Measurements from ENCODE around the gene FRMD4A. TPM values are rescaled to one million over a fixed set of nuclear protein-coding genes. Genes with fewer than 3 reads are reported as not detected.

Gene FRMD4A
- total and polyA plus RNA-seq, 10 of the 15 experiments (the other 5 are each of a cell fraction or from before 2014, with no cell fraction given): 17.8 to 75.2 (median 39.1) TPM

DNA sequence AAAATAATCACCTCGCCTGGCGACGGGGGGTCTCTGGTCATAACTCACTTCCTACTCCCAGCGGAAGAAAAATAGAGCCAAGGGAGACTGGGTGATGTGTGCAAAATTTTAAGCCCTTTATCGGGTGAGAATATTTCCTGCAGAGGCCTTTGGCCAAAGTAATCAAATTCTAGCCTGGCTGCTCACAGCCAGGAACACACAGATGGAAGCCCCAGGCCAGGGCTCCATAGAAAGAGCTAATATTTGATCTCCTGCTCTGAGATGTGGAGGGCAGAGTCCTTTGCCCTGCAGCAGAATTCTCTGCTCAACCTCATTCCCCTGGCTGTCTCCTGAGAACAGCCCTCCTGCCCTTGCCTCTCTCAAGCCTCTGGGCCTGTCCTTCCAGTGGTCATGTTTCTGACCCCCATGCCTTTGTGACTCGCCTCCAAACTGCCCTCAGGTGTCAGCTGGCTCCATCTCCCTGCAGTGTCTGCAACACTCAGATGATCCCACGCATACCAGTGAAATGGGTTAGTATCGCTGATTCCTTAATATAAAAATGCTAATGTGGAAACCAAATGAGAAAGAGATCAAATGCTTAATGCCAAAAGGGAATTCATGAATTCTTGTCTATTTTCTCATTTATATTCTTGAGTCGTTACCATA lies 34.5 kb downstream of the FRMD4A start:
- no peaks in the 10 kb centered on the region; the same call in 2 of the 3 replicates for H3K9me3 ChIP-seq (replicated peaks; ENCODE audit: control insufficient read depth, insufficient read depth, low read length)
- RAD21 ChIA-PET (ENCODE audit: unreplicated experiment): no interaction called here
- no peak overlapping the region for H3K4me3 ChIP-seq
- POLR2A ChIA-PET: no interaction called here
- H3K36me3 ChIP-seq (ENCODE audit: control insufficient read depth in 2 of 2, insufficient read depth in 2 of 2, low read length in 1 of 2): no peaks in the 10 kb centered on the region
- ATAC-seq (no peak), DNase-seq (ENCODE audit: low read depth, low spot score) (no peak), FAIRE-seq (no peak)
- SMC1A ChIA-PET (ENCODE audit: uncharacterized antibody, unreplicated experiment): no interaction called here
- TF ChIP-seq SREBF2 (IDR thresholded peaks at IDR 0.05; ENCODE audit: low read length) (no peak), EGR1 (IDR thresholded peaks at IDR 0.05; ENCODE audit: borderline replicate concordance in 1 of 2, low read depth in 2 of 2, low read length in 2 of 2) (no peak), FOXM1 (IDR thresholded peaks at IDR 0.05; ENCODE audit: low read depth, low read length) (no peak), BCL11A (IDR thresholded peaks at IDR 0.05; ENCODE audit: low read depth, low read length) (no peak), RCOR1 (conservative IDR thresholded peaks at IDR 0.05; ENCODE audit: low read depth, low read length) (no peak), CBX5 (IDR thresholded peaks at IDR 0.05; ENCODE audit: low read depth) (no peak)
- TF ChIP-seq, protein P1, sequence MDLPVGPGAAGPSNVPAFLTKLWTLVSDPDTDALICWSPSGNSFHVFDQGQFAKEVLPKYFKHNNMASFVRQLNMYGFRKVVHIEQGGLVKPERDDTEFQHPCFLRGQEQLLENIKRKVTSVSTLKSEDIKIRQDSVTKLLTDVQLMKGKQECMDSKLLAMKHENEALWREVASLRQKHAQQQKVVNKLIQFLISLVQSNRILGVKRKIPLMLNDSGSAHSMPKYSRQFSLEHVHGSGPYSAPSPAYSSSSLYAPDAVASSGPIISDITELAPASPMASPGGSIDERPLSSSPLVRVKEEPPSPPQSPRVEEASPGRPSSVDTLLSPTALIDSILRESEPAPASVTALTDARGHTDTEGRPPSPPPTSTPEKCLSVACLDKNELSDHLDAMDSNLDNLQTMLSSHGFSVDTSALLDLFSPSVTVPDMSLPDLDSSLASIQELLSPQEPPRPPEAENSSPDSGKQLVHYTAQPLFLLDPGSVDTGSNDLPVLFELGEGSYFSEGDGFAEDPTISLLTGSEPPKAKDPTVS (IDR thresholded peaks at IDR 0.05; ENCODE audit: low read depth, low read length): no peak
- TF ChIP-seq, protein P2, sequence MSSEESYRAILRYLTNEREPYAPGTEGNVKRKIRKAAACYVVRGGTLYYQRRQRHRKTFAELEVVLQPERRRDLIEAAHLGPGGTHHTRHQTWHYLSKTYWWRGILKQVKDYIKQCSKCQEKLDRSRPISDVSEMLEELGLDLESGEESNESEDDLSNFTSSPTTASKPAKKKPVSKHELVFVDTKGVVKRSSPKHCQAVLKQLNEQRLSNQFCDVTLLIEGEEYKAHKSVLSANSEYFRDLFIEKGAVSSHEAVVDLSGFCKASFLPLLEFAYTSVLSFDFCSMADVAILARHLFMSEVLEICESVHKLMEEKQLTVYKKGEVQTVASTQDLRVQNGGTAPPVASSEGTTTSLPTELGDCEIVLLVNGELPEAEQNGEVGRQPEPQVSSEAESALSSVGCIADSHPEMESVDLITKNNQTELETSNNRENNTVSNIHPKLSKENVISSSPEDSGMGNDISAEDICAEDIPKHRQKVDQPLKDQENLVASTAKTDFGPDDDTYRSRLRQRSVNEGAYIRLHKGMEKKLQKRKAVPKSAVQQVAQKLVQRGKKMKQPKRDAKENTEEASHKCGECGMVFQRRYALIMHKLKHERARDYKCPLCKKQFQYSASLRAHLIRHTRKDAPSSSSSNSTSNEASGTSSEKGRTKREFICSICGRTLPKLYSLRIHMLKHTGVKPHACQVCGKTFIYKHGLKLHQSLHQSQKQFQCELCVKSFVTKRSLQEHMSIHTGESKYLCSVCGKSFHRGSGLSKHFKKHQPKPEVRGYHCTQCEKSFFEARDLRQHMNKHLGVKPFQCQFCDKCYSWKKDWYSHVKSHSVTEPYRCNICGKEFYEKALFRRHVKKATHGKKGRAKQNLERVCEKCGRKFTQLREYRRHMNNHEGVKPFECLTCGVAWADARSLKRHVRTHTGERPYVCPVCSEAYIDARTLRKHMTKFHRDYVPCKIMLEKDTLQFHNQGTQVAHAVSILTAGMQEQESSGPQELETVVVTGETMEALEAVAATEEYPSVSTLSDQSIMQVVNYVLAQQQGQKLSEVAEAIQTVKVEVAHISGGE (CRISPR knock-in tag; IDR thresholded peaks at IDR 0.05): no peak
- H3K79me2 ChIP-seq (ENCODE audit: control insufficient read depth, insufficient read depth, low read length): no peaks in the 10 kb centered on the region
- peaks cover 0 to 4% of the 10 kb centered on the region in 2 experiments; a peak in 2 of 4 replicates for H3K27me3 ChIP-seq (replicated peaks in 1 of 2; ENCODE audit: control insufficient read depth in 2 of 2, insufficient read depth in 2 of 2, low read length in 1 of 2)
- in situ Hi-C loops (cut with MboI): no loop called here
- no TSS peak for BruUV-seq (replicated peaks)
- H3K4me2 ChIP-seq (ENCODE audit: control insufficient read depth, insufficient read depth): no peak overlapping the region
- 56% methylated on average over 9 of the region's 9 CpGs for WGBS (ENCODE audit: insufficient coverage, insufficient replicate concordance, low lambda C conversion rate, missing lambda C conversion rate)
- intact Hi-C loops (cut with micrococcal nuclease; ENCODE audit: unreplicated experiment): no loop called here
- H2AFZ ChIP-seq (ENCODE audit: control insufficient read depth, low read depth, low read length): no peak overlapping the region
- no peak overlapping the region for H3K9ac ChIP-seq (ENCODE audit: control insufficient read depth, insufficient read depth, low read length)
- H4K20me1 ChIP-seq (ENCODE audit: control insufficient read depth, insufficient read depth): no peaks in the 10 kb centered on the region
- CTCF ChIA-PET: interaction anchor here (0.5 kb wide), 1 partner anchor 29 kb away, joined by 3 read pairs; no protein-coding TSS in a partner anchor
- H3K27ac ChIP-seq (ENCODE audit: control insufficient read depth, insufficient read depth): no peak overlapping the region
- H3K4me1 ChIP-seq (ENCODE audit: control insufficient read depth, insufficient read depth, low read length): no peaks in the 10 kb centered on the region

All from GM12878 (cell line).